BJ (cell line): ENCODE measurements around the gene SLC39A11. TPM values are rescaled to one million over a fixed set of nuclear protein-coding genes. Genes with fewer than 3 reads are reported as not detected.

Experiments
- CTCF ChIA-PET: fragments of 350-600 bp; formaldehyde crosslinking; extraction: SDS; loops from one replicate; lab custom pipeline; 2021; ENCODE audit warnings: antibody characterized with exemption, inconsistent platforms; lab: Yijun Ruan, JAX
- POLR2A ChIA-PET: fragments of 300-600 bp; sonication (Branson Sonifier 250); formaldehyde crosslinking; extraction: SDS; loops from one replicate; lab custom pipeline; 2021; ENCODE audit warnings: antibody characterized with exemption; lab: Charles Lee
- DNase-seq: peaks from one replicate; pipeline ENCODE4 v3.0.0-alpha.2; 2011; ENCODE audit warnings: low read depth
- H3K27me3 ChIP-seq: 2 replicates; pipeline ENCODE4 v1.6.0; 2011; ENCODE audit warnings: low read length; ENCODE audit not compliant: control insufficient read depth, insufficient read depth
- H3K36me3 ChIP-seq: 2 replicates; pipeline ENCODE4 v1.5.1; 2011; ENCODE audit warnings: low read length; ENCODE audit not compliant: control insufficient read depth, insufficient read depth
- H3K4me3 ChIP-seq: 2 replicates; pipeline ENCODE4 v1.5.1; 2011; ENCODE audit warnings: low read depth, mild to moderate bottlenecking, control low read depth, low read length
- polyA plus RNA-seq: library from polyadenylated mRNA; depleted of rRNA; stranded (reverse); fragments of >200 nt; gene quantifications from 2 replicates; pipeline ENCODE4 v1.2.3, GENCODE V29; 2011
- TF ChIP-seq, protein P1 (sequence below): IDR thresholded peaks from 2 replicates; pipeline ENCODE4 v1.5.1; 2011; ENCODE audit warnings: low read depth, mild to moderate bottlenecking, control low read depth, inconsistent platforms, low read length, moderate library complexity; ENCODE audit not compliant: insufficient read depth

SLC39A11 gene
- polyA plus RNA-seq, 1 experiment = 20.9 TPM

DNA sequence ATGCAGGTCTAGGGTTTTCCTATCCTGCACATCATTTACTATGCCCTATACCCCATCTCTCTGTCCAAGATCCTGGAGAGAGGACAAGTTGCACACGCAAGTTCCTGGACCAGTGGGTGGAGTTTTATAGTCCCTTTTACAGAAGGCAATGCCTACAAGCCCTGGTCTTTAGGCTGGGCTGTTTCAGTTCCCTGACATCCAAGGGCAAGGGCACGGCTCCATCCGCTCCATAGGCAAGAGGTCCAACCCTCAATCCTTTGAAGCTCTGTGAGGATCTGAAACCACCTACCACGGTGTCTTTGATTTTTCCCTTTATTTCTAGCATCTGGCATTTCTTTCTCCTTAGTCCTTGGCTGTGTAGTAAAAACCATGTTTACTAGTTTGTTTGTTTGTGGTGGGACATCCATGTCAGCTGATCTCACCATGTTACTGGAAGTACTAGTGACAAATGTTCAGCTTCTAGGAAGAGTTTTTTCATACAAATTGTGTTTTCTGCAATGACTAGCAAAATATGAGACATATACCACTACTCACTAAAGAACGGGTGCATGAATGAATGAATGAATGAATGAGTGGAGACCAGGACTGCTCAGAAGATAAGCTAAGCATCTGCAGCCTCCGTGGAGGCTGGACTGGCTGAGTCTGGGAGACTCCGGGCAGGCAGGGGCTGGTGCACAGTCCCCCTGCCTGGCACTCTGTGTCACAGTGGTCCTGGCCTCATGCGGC lies 359.4 kb downstream of the SLC39A11 start:
- ChIA-PET CTCF (interaction anchor here (0.8 kb wide), 1 partner anchor 9 kb away, joined by 3 read pairs; no protein-coding TSS in a partner anchor), POLR2A (no interaction called here)
- H3K4me3 ChIP-seq = no peak overlapping the region
- no peaks in the 10 kb centered on the region for H3K27me3 ChIP-seq
- H3K36me3 ChIP-seq = peaks cover 1% of the 10 kb centered on the region; the same call in 1 of the 2 replicates
- no peak for DNase-seq
- TF ChIP-seq, protein P1, sequence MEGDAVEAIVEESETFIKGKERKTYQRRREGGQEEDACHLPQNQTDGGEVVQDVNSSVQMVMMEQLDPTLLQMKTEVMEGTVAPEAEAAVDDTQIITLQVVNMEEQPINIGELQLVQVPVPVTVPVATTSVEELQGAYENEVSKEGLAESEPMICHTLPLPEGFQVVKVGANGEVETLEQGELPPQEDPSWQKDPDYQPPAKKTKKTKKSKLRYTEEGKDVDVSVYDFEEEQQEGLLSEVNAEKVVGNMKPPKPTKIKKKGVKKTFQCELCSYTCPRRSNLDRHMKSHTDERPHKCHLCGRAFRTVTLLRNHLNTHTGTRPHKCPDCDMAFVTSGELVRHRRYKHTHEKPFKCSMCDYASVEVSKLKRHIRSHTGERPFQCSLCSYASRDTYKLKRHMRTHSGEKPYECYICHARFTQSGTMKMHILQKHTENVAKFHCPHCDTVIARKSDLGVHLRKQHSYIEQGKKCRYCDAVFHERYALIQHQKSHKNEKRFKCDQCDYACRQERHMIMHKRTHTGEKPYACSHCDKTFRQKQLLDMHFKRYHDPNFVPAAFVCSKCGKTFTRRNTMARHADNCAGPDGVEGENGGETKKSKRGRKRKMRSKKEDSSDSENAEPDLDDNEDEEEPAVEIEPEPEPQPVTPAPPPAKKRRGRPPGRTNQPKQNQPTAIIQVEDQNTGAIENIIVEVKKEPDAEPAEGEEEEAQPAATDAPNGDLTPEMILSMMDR = no peak

- Histone ChIP-seq H3K27me3 (no peaks in the 10 kb centered on the region), H3K36me3 (no peaks in the 10 kb centered on the region), H3K4me3 (no peak overlapping the region)
- DNase-seq = no peak
- POLR2A ChIA-PET = no interaction called here
- TF ChIP-seq, protein P1 = no peak
- CTCF ChIA-PET = interaction anchor here (6.4 to 6.7 kb wide), 2 partner anchors 427 to 458 kb away, joined by 82 to 120 read pairs; no protein-coding TSS in a partner anchor
Observed at GRCh38 chr17:72730077-72730476, 362.4 kb downstream of the SLC39A11 start.

DNA sequence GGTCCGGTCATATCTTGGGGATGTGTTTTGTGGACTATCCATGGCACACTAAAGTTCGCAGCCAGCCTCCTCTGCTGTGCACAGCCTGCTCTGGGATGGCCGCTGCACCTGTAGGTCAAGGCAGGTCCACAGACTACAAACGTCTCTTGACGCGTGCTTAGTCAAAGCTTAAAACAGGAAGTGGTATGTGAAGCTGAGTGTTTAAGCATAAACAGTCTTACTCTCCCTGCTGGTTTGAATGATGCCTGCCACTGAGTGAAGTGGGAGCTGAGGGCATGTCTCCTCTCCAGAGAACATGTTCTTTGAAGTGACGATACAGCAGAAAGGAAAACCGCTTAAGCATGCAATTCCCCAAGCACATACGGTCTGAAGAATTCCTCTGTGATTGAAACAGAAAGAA lies 365.6 kb downstream of the SLC39A11 start:
- no peak for DNase-seq
- POLR2A ChIA-PET = no interaction called here
- CTCF ChIA-PET = interaction anchor here (0.5 to 6.7 kb wide), 38 partner anchors 10 to 1450 kb away, joined by 3 to 184 read pairs (median 4); partner anchors contain the start of genes SLC39A11 and SSTR2

DNA sequence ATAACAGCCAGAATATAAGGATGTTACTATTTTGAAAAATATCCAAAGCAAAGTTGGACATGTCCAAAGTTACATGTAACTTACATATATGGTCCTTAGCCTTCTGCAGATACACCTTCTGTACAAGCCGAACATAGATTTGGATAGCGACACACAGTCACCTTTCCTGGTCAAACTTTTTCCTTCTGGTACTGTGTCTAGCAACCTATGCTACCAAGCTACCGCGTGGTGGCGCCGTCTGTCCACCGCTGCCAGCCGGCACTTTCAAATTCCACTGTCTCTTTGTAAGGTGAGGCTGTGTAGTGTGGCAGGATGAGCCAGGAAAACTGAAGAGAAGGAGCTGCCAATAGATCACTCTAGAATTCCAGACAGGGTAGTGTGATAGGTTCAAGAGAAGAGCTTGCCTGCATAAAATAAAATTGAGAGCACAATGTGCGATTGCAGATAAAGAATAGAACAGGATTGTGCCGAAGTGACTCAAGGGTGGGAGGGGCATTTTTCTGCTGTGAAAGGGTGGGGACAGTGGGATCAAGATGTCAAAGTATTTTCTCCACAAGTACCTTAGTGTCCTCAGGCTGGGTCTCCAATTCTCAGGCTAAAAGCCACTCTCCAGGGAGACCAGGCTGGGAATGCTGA lies 366.9 kb downstream of the SLC39A11 start:
- DNase-seq = no peak
- no peaks in the 10 kb centered on the region for H3K36me3 ChIP-seq
- TF ChIP-seq, protein P1 = peak; percentile 97
- H3K4me3 ChIP-seq = no peak overlapping the region
- H3K27me3 ChIP-seq = no peaks in the 10 kb centered on the region
- POLR2A ChIA-PET = no interaction called here
- CTCF ChIA-PET = interaction anchor here (0.5 to 6.7 kb wide), 51 partner anchors 8 to 645 kb away, joined by 3 to 184 read pairs (median 5); partner anchors contain the start of gene SSTR2

More for the DNA sequence above, 365.6 kb downstream of the SLC39A11 start:
- TF ChIP-seq, protein P1 = no peak
- Histone ChIP-seq H3K4me3 (no peak overlapping the region), H3K36me3 (no peaks in the 10 kb centered on the region), H3K27me3 (no peaks in the 10 kb centered on the region)

DNA sequence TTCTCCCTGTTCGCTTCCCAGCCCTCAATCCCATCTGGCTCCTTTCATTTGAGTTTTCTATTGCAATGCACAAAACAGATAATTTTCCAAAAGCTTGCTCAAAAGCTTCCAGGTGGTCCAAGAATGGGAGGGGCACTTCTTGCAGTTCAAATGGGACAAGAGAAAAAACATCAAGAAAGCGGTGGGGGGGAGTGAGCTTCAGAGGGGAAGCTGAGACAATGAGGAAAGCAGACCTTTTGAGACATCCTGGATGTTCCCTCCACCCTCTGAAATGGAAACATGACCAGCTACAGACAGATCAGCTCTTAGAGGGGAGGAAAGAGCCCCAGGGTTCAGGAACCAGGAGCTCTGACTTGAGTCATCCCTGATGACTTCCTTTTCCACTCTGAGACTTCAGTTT lies 368.2 kb downstream of the SLC39A11 start:
- CTCF ChIA-PET = interaction anchor here (0.7 to 6.7 kb wide), 28 partner anchors 9 to 646 kb away, joined by 3 to 184 read pairs (median 10); partner anchors contain the start of gene SSTR2
- DNase-seq = no peak

More for the DNA sequence above, 368.2 kb downstream of the SLC39A11 start:
- POLR2A ChIA-PET = no interaction called here
- H3K27me3 ChIP-seq = no peaks in the 10 kb centered on the region
- H3K36me3 ChIP-seq = no peaks in the 10 kb centered on the region
- TF ChIP-seq, protein P1 = no peak
- no peak overlapping the region for H3K4me3 ChIP-seq
